MV-4-11 (cell line): ENCODE results near the gene DDIT4.
"Not testable (repeated sequence)": the region's sequence is repeated elsewhere in the genome, so short reads cannot be mapped to it uniquely, and the experiment has no call there.

Experiments used
- DNase-seq: peaks from one replicate; lab custom pipeline; 2025; lab: John Stamatoyannopoulos, UW

The DDIT4 gene

GRCh38 chr10:72249176-72249862 lies 24.4 kb upstream of the DDIT4 start:
- not testable (repeated sequence) for DNase-seq

DNA sequence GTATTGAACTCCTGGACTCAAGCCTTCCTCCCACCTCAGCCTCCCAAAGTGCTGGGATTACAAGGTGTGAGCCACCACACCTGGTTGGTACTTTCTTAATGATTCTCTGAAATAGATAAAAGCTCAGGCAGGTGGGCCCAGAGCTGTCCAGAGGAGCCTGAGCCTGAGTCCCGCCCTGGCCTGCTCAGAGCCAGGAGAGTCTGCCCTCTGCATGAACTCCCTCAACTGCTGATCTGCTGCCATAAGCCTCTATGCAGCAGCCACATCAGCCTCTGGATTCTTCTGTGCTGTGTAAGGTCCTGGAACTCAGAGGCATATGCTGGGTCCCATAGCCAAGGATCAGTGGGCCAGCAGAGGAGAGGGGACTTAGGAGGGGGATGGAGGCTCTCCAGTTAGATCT lies 23.1 kb upstream of the DDIT4 start:
- no peak for DNase-seq

GRCh38 chr10:72251635-72252034 lies 22.1 kb upstream of the DDIT4 start:
- no peak for DNase-seq

DNA sequence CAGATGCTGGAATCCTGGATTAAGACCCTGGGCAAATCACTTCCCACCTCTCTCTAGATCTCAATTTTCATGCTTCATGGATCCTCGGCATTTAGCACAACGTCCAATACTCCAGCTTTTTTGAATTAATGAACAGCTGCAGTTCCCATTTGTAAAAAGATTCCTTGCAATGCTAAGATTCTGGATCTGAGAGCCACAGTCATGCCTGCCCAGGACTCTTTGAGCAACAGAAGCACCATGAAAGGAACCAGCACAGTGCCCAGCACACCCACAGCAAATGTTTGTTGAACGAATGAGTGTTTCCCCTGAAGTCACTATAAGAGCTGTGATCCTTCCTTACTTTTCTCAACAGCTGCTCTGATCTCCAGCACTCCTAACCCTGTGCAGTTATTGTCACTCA lies 20.8 kb upstream of the DDIT4 start:
- no peak for DNase-seq

DNA sequence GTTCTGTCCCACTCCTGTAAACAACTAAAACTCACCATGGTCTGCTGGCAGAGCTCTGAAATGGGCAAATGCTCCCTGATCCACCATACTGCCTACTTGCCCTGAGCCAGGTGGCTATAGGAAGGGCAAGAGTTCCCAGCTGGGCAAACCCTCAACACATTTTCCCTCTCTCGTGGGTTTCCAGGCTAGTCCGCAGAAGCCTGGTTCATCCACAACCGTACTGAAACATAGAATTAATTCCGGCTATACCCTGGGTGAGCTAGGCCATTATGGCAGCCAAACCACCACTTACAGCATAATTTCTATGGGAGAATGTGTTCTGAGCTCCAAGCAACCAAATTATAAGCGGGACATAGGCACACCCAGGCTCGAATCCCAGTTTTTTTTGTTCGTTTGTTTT lies 20.1 kb upstream of the DDIT4 start:
- DNase-seq = no peak

- DNase-seq = peak; percentile 74
Measured at GRCh38 chr10:72254813-72255568, 18.7 kb upstream of the DDIT4 start.

GRCh38 chr10:72255977-72256729 lies 17.6 kb upstream of the DDIT4 start:
- no peak for DNase-seq

GRCh38 chr10:72257051-72257892 lies 16.5 kb upstream of the DDIT4 start:
- DNase-seq = peak; percentile 71

DNA sequence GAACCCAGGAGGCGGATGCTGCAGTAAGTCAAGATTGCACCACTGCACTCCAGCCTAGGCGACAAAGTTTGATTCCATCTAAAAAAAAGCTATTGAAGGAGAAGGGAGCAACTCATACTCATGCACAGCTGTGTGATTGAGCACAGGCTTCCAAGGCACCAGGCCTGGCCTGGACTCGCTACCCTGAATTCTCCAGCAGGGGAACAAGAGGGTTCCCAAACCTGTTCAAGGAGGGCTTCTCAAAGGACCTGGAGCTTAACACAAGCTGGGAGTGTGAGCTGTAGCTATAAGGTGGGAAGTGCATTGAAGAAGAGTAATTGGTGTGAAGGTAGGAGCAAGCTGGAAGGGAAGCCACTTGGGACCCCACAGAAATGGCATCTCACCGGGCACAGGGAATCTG lies 15.1 kb upstream of the DDIT4 start:
- DNase-seq = no peak

- DNase-seq = no peak
Measured at GRCh38 chr10:72259491-72260238, 14.1 kb upstream of the DDIT4 start.

DNA sequence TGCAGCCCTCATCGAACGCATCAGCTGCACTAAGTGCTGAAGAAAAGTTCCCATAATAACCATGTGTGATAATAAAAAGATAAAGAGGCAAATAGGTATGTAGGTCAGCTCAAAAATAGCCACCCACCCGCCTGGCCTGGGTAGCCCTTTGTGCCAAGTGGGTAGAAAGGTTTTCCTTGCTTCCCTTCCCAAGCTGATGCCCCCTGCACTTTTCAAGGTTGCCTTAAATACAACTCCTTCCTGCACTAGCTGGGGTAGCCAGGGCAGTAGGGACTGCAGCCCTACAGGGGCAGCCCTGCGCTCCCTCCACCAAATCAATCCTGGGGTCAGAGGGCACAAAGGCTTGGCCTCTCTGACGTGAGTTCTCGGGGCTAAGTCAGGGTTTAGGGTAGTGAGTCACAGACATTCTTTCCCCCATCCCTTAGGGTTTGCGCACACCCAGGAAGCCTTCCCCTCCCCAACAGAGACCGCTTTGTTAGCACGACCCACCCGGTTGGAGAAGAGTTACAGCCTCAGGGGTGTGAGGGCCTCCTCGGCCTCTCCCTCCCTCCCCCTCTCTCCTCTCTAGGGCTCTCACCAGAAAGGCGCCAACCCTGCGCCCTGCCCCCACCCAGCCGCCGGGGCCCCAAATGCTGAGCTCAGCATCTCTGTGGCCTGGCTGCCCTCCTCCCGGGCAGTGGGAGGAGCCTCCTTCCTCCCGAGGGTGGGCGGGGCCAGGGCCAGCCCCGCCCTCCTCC lies 13.3 kb upstream of the DDIT4 start:
- DNase-seq = peak; percentile 74

DNA sequence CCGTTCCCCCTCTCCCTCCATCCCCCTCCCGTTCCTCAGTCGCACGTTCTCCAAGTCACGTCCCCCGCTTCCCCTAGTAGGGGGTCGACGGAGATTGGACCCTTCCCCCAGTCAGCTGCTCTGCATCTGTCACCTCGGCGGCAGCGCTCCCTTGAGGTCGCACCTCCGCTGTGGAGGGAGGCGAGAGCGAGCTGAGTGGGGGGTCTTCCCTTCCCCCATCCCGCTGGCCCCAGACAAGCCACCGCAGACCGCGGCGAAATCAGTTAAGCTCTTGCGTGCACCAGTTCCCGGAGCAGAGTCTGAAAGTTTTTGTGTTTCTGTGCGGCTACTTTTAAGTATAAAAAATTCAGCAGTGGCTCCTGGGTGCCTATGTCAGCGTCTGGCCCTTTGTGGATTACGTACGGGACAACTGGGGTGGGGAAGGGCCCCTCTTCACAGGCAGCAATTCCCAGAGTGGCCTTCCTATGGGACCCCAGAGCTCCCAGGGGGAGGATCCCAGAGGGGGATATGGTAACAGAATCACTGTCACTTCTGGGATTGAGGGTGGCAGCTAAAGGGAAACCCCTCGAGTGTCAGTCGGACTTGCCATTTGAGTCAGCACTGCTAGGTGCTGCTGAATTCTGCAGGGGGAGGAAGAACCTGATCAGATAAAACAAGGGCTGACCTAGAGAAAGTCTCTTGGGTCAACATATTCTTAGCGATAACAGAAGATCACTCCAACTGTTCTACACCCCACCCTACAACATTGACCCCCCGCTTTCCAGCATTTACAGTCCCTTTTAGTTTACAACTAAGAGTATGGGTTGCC lies 12.5 kb upstream of the DDIT4 start:
- peak; percentile 56 for DNase-seq

DNA sequence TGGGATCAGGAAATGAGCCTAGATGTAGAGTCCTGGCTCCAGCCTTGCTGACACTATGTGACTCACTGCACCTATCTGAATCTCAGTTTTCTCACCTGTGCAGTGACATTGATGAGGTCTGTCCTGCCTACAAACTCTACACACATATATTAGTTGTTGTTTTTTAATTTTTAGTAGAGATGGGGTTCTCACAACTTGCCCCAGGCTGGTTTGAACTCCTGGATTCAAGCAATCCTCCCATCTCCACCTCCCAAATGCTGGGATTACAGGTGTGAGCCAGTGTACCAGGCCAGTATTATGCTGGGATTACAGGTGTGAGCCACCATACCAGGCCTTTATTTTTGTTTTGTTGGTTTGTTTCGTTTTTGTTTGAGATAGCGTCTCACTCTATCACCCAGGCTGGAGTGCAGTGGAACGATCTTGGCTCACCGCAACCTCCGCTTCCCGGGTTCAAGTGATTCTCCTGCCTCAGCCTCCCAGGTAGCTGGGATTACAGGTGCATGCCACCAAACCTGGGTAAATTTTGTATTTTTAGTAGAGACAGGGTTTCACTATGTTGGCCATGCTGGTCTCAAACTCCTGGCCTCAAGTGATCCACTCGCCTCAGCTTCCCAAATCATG lies 11.8 kb upstream of the DDIT4 start:
- DNase-seq = no peak

- DNase-seq = no peak
Measured at GRCh38 chr10:72263613-72264241, 10.0 kb upstream of the DDIT4 start.

- DNase-seq = no peak
Measured at GRCh38 chr10:72264536-72264935, 9.2 kb upstream of the DDIT4 start.

DNA sequence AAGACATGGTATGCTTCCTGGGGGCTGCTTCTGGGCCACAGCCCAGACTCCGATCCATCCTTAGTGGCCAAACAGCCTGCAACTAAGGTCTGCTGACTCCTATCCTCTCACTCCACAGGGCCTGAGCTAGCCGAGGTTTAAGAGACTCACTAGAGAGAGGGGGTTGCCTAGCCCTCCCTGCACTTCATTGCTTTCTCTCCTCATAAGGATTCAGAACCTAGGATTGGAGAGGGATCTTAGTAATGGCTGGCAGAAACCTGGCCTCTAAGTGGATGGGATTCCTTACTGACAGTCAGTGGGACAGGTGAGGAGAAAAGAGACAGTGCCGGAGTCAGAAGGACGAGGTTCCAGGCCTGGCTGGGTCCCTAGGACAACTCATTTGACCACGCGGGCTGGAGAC lies 8.2 kb upstream of the DDIT4 start:
- DNase-seq = no peak

DNA sequence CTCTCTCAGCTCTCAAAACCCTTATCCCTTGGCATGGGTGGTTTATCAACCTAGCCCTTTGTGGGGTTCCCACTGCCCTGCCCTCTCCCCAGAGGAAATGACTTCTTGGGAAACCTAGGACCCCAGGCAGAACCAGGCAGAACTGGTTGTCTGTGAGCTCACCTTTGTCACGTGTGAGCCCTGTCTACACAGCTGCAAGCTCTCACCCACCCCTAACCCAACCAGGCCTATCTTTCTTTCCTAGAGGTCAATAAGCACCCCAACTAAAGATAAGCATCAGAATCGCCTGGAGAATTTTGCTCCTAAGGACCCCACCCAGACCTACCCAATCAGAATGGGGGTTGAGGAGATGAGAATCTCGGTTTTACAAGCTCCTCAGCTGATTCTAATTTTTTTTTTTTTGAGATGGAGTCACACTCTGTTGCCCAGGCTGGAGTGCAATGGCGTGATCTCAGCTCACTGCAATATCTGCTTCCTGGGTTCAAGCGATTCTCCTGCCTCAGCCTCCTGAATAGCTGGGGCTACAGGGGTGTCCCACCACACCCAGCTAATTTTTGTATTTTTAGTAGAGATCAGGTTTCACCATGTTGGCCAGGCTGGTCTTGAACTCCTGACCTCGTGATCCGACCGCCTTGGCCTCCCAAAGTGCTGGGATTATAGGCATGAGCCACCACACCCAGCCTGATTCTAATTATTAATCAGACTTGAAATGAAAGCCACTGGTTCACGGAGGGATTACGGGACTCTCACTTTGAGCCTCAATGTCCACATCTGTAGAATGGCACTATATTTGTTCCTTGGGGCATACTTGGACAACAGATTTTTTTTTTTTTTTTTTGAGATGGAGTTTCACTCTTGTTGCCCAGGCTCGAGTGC lies 7.5 kb upstream of the DDIT4 start:
- no peak for DNase-seq

GRCh38 chr10:72267381-72267780 lies 6.3 kb upstream of the DDIT4 start:
- no peak for DNase-seq
